Measurements from ENCODE around the gene PEAK1.
"Not testable (repeated sequence)": the region's sequence is repeated elsewhere in the genome, so short reads cannot be mapped to it uniquely, and the experiment has no call there.

Gene PEAK1

DNA sequence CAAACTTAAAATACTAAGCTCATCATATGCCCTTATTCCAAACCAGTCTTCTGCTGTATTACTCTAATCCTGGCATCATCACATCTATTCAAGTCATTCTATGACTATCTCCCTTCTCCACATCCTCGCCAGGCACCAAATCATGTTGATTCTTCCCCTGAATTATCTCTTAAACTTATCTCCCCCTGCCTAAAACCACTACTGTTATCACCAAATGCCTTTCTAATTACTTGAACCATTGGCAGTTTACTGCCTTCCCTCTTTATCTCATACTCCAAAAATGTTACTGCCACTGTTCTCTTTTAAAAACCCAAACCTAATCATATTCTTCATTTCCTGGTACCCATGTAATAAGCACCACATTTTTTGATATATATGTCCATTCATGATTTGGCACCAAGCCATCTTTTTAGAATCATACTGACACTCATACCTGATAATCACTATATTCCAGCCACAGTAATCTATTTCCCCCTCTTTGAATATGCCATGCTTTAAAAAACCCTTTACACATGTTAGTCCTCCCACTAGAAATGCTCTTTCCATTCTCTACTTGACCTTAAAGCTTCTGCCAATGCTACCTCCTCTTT, 126.8 kb downstream of the PEAK1 start:
- no peak for DNase-seq

- no peak for DNase-seq
Measured at GRCh38 chr15:77291107-77291506, 128.8 kb downstream of the PEAK1 start.

- no peak for DNase-seq
Measured at GRCh38 chr15:77287385-77287784, 132.5 kb downstream of the PEAK1 start.

DNA sequence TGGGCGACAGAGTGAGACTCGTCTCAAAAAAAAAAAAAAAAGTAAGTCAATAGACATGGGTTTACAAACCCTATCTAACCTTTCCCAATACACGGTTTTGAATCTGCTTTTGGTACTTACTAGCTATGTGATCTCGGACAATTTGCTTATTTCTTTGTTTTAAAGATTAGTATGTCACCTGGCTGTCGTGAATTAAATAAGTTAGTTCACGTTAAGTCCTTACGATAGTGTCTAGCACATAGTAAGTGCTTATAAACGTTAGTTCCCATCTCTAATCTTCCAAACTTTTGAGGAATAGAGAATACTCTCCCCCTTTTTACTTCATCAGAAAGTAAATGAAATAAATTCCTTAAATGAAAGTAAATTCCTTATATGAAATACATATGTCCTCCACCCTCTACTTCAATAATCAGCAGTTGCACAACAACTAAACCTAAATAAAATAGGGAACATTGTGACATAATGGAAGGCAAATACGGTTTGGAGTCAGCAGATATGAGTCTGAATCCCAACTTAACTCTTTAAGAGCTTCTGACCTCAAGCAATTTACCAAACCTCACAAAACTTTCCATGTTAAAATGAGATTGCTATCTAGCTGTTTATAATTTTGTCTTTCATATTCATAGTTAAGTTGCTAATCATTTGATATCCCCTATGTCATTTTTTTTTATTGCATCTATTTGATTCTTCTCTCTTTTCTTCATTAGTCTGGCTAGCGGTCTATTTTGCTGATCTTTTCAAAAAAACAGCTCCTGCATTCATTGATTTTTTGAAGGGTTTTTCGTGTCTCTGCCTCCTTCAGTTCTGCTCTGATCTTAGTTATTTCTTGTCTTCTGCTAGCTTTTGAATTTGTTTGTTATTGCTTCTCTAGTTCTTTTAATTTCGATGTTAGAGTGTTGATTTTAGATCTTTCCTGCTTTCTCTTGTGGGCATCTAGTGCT, 134.6 kb downstream of the PEAK1 start:
- DNase-seq = no peak

GRCh38 chr15:77282333-77282732, 137.6 kb downstream of the PEAK1 start:
- no peak for DNase-seq

GRCh38 chr15:77276943-77277342, 143.0 kb downstream of the PEAK1 start:
- no peak for DNase-seq

GRCh38 chr15:77276096-77276495, 143.8 kb downstream of the PEAK1 start:
- DNase-seq = no peak

- not testable (repeated sequence) for DNase-seq
Measured at GRCh38 chr15:77273136-77273535, 146.8 kb downstream of the PEAK1 start.

DNA sequence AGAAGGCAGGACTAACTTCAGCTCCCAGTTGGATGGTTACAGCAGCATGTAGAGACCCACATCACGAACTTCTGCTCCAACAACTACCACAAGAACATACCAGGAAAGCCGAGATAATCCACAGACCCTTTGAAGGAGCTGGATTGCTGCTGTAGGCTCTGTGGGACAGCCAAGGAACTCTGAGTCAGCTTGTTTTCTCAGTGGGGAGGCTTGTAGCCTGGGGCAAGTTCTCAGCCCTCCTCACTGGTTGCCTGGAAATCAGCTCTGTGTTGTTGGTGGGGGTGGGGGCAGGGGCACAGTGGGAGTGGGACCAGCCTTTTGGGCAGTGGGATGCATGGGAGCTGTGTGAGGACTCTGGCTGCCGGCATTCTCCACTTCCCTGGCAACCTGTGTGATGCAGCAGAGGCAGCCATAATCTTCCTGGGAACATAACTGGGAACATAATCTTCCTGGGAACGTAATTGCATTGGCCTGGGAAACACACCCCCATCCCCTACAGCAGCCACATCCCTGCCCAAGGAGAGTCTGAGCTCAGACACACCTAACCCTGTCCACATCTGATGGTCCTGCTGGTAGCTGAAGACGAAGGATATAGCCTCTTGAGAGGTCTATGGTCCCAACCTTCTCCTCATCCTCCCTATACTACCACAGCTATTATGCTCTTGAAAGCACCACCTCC, 153.1 kb downstream of the PEAK1 start:
- no peak for DNase-seq

DNA sequence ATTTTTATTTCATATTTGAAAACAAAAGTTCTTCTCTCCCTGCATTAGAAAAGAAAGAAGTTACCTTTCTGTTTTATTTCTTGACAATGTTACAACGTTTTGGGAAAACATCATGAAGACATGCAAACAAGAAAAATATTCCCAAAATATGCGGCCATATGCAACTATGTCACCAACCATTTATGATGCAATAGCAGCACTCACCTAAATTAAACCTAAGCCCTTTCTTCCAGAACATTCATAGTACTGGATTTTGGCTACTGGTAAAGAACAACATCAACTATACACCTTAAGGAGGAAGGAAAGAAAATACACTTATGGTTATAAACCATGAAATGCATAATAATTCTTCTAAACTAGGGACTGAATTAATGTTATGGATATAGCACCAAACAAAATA, 164.5 kb downstream of the PEAK1 start:
- no peak for DNase-seq

DNA sequence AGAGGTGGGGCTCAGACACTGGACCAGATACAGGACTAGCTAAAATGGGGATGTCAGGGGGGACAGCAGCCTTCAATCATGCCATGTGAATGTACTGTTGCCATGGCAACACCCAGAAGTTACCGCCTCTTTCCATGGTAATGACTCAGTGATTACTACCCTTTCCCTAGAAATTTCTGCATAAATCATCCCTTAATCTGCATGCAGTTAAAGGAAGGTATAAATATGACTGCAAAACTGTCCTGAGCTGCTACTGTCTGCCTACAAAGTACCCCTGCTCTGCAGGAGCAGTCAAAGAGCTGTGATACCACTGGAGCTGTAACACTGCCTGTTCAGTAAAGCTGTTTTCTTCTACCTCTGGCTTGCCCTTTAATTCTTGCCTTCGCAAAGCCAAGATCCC, 168.2 kb downstream of the PEAK1 start:
- DNase-seq = no peak

DNA sequence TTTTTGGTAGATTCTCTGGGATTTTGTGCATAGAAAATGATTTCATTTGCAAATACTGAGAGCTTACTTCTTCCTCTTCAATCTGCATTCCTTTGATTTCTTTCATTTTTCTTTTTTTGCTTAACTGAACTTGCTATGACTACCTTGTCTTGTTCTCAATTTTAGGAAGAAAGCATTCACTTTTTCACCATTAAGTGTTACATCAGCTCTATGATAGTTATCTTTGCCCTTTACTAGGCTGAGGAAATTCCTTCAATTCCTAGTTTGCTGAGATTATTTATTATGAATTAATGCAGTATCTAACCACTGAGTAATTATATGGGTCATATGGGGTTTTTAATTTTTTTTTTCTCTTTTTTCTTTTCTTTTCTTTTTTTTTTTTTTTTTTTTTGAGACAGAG, 172.8 kb downstream of the PEAK1 start:
- no peak for DNase-seq

- DNase-seq = no peak
Measured at GRCh38 chr15:77243716-77244401, 176.0 kb downstream of the PEAK1 start.

DNA sequence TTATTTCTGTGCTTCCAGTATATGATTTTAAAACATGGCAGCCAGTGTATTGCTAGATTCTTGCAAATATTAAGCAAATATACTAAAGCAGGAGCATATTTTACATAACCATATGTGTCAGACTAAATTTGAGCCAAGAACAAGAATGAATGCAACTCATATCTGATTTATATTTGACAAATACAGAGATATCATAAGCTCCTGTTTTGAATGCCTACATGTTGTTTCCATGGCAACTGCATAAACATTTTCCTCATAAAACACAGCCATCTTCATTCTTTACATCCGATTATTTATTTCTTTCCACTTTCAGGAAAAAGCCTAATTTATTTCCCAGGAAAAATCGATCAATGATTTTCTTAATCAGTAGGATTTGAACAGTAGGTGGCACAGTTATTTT, 176.8 kb downstream of the PEAK1 start:
- DNase-seq = no peak

DNA sequence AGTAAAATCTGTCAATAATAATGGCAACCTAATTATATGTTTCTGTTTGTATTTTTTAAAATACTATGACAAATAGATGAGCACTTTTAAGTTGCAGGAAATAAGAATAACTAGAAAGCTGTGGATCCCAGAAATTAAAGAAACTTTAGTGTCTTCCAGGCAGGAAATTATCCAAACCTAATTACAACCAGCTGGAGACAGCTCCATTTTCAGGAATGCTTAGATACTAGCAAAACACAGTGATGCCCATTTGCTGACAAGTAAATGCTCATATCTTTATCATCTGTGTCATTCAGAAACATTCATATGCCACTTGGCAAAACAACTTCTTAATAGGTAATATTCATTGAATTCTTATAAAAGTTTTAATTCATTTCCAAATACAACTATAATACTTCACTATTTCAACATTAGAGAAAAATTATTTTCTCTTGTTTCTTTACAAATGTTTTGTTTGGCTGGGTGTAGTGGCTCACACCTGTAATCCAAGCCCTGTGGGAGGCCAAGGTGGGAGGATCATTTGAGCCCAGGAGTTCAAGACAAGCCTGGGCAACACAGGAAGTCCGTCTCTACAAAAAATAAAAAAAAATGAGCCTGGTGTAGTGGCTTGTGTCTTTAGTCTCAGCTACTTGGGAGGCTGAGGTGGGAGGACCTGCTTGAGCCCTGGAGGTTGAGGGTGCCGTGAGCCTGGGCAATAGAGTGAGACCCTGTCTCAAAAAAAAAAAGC, 179.9 kb downstream of the PEAK1 start:
- no peak for DNase-seq

GRCh38 chr15:77235566-77235965, 184.3 kb downstream of the PEAK1 start:
- DNase-seq = no peak

DNA sequence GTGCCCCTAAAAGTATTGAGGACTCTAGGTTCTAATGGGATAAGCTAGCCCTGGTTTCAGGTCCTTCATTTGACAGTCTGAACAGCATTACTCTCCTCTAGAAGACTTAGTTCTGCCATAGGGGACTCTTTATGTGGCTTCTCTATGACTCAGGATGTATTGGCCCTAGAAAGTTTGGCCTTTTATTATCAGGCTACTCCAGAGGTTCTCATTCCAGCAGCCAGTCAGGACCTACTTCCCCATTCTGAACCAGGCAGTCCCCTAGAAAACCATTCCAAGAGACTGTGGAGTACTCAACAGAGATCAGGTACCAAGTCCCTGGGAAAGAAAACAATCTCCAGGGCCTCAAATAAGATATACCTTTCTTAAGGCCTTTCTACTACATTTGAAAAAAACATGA, 191.1 kb downstream of the PEAK1 start:
- DNase-seq = no peak

- DNase-seq = no peak
Measured at GRCh38 chr15:77226652-77227051, 193.3 kb downstream of the PEAK1 start.

DNA sequence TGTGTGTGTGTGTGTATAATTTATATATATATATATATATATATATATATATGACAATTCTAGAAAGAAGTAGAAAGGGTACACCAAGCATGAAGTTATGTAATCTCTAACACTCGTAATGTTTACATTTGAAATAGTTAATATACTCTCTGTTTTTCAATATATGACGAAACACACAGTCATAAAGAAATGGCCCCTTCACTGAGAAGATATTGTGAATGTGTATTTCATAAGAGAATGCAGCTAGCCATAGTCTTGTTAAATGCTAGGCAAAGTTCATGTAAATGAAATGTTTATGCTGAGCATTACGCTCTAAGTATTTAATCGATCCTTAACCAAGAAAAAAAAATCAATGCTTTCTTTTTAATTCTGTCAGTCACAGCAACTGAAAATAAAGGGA, 194.3 kb downstream of the PEAK1 start:
- no peak for DNase-seq

DNA sequence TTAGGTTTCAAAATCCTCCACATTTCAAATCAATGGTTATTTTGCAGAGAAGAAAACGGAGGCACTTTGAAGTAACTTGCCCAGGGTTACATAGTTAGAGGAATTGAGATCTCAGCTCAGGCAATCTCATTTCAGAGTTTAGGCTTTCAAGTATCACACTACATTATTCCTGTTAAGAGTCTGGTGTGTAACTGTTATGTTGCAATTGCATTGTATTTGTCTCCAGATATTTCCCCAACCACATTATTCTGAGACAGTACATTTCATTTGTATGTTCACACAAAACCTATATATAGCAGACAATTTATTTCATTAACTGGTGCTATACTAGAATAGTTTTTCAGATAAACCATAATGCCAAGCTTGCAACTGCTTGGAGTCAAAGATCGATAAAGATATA, 194.8 kb downstream of the PEAK1 start:
- no peak for DNase-seq

- DNase-seq = no peak
Measured at GRCh38 chr15:77224352-77224751, 195.6 kb downstream of the PEAK1 start.

DNA sequence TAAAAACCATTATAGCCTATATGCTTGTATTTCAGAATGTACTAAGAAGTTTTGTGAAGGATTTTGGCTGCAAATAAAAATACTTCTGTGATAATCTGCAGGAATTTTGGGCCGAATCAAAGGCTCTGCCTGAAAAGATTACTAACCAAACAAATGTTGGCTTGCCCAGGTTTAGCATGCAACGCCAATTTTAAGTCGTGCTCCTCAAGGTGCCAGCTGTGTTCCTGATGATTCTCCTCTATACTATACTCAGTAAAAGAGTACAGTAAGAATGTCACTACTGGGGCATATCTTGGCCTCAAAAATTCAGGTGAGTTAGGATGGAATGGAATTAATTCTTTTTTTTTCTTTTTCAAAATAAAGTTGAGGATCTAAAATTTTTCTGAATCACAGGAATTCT, 198.2 kb downstream of the PEAK1 start:
- DNase-seq = no peak

GRCh38 chr15:77221174-77221573, 198.7 kb downstream of the PEAK1 start:
- DNase-seq = no peak

Data from activated CD4-positive, alpha-beta T cell treated with anti-CD3 and anti-CD28 coated beads for 1 hour (primary cell).